Measurements from ENCODE around the gene GRAMD2A.
A peak's percentile ranks its signal among the peaks of the same experiment; 100 is the strongest.

Gene GRAMD2A

DNA sequence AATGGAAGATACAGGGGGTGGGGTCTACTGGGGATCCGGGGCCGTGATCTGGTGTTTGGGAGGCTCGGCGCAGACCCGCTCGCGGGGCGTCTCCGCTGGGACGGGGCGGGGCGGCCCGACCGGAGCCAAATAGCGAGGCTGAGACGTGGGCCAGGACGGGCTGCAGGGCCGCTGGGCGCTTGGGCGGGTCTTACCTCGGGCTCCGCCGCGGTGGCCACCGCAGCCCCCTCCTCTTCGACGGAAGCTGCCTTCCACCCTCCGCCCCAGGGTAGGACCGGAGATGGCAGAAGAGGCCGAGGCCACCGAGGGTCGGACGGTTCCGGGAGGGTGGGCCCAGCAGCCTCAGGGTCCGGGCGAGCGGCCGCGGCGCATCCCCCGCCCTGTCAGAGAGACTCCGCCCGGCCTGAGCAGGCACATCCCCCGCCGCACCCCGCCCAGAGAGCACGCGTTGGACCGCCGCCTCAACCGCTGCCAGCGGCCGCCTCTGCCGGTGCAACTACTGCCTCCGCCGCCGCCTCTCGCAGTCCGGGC lies 80.0 kb downstream of the GRAMD2A start:
- TF ChIP-seq, protein P1, sequence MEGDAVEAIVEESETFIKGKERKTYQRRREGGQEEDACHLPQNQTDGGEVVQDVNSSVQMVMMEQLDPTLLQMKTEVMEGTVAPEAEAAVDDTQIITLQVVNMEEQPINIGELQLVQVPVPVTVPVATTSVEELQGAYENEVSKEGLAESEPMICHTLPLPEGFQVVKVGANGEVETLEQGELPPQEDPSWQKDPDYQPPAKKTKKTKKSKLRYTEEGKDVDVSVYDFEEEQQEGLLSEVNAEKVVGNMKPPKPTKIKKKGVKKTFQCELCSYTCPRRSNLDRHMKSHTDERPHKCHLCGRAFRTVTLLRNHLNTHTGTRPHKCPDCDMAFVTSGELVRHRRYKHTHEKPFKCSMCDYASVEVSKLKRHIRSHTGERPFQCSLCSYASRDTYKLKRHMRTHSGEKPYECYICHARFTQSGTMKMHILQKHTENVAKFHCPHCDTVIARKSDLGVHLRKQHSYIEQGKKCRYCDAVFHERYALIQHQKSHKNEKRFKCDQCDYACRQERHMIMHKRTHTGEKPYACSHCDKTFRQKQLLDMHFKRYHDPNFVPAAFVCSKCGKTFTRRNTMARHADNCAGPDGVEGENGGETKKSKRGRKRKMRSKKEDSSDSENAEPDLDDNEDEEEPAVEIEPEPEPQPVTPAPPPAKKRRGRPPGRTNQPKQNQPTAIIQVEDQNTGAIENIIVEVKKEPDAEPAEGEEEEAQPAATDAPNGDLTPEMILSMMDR (IDR thresholded peaks at IDR 0.05; ENCODE audit: control insufficient read depth, insufficient read depth, low read depth, low read length, missing control alignments), result no peak
- H3K4me3 ChIP-seq (ENCODE audit: control insufficient read depth, low read depth, low read length), result peak overlapping the region; percentile 67
- DNase-seq (ENCODE audit: low read depth), result no peak

DNA sequence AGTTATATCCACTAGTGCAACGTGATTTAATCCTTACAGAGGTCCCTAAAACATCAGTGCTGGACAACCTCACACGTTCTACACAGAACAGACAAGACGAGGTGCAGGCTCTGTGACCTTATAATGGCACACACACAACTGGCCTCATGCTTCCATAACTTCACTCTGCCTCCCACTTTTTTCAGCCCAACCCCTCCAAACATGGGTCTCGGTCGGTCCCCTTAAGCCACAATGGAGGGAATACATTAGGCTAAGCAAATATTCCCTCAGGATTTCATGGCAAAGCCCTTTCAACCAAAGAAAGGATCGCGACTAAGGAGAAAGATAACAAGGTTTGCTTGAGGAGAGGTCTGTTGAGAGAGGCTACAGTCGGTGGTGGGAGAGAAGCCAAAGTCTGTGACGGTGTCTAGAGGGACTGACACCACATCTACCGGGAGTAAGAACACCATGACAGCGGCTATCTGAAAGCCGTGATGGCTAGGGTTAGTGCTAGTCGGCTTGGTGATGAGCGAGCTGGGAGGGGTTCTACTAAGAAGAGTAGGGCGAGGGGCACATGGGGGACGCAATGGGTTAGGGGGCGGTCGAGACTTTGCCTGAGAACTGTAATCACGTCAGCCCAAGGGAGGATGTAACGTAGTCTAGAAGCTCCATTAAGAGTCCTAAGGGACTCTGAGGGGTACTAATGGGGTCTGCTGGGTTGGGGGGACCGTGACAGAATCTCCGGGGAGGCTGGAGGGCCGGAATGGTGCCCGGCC lies 80.7 kb downstream of the GRAMD2A start:
- DNase-seq (ENCODE audit: low read depth), result no peak
- TF ChIP-seq, protein P1 (IDR thresholded peaks at IDR 0.05; ENCODE audit: control insufficient read depth, insufficient read depth, low read depth, low read length, missing control alignments), result no peak

DNA sequence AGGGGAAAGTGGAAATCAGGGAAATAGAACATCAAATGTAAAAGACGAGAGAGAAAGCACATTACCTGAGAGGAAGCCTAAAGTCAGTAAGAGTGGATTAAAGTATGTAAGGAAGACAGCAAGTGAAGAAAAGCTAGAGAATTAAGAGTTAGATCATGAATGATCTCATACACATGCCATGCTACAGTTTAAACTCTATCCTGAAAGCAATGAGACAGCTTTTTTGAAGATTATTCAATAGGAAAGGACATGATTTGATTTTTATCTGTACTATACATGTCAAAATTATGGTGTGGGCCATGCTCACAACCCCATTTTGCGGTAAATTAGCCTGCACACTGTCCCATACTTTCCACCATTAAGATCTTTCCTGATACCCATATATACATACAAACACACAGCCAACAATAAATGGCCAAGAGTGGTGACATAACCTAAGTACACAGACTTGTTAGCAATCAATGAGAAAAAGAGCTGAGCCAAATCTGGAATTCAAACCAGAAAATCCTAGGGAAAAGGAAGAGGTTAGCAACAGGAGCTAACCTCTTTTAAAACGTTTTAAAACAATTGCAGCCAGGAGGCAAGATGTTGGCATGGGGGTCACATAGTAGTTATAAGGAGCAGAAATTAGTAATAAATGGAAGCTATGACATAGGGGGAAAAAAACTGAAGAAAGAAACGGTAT lies 84.1 kb downstream of the GRAMD2A start:
- DNase-seq (ENCODE audit: low read depth), result no peak
- TF ChIP-seq, protein P1 (IDR thresholded peaks at IDR 0.05; ENCODE audit: control insufficient read depth, insufficient read depth, low read depth, low read length, missing control alignments), result no peak
- no peak overlapping the region for H3K4me3 ChIP-seq (ENCODE audit: control insufficient read depth, low read depth, low read length)

More for the DNA sequence above, 80.7 kb downstream of the GRAMD2A start:
- H3K4me3 ChIP-seq (ENCODE audit: control insufficient read depth, low read depth, low read length), result peak overlapping the region; percentile 67

DNA sequence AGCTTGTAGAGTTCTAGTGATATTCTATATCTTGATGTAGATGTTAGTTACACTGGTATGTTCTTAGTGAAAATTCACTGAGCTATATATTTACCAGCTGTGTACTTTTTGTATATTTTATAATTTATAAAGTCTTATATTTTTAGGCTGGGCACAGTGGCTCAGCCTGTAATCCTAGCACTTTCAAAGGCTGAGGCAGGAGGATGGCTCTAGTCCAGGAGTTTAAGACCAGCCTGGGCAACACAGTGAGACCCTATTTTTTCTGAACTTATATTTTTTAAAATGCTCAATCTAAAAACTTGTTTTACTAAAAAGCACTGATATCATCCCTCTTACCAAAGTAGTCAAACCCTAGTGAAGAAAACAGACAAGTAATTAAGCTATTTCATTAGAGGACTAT lies 84.8 kb downstream of the GRAMD2A start:
- TF ChIP-seq, protein P1 (IDR thresholded peaks at IDR 0.05; ENCODE audit: control insufficient read depth, insufficient read depth, low read depth, low read length, missing control alignments), result no peak
- no peak overlapping the region for H3K4me3 ChIP-seq (ENCODE audit: control insufficient read depth, low read depth, low read length)
- DNase-seq (ENCODE audit: low read depth), result no peak

DNA sequence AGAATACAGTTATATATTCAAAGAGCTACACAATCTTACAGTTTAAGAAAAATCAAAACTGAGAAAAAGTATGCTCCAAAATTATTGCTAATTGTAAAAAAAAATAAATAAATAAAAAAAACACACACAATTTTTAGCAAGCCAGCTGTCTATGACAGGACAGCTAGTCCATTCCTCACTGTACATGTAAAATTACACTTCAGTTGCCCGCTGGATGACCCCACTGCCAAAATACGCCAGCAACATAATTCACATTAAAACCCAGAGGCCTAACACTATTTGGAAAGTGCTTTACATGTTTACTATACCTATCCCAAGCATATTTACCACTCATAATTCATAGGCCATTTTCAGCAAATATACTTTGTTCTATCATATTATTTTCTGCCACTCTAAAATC lies 85.5 kb downstream of the GRAMD2A start:
- TF ChIP-seq, protein P1 (IDR thresholded peaks at IDR 0.05; ENCODE audit: control insufficient read depth, insufficient read depth, low read depth, low read length, missing control alignments), result no peak
- H3K4me3 ChIP-seq (ENCODE audit: control insufficient read depth, low read depth, low read length), result no peak overlapping the region

DNA sequence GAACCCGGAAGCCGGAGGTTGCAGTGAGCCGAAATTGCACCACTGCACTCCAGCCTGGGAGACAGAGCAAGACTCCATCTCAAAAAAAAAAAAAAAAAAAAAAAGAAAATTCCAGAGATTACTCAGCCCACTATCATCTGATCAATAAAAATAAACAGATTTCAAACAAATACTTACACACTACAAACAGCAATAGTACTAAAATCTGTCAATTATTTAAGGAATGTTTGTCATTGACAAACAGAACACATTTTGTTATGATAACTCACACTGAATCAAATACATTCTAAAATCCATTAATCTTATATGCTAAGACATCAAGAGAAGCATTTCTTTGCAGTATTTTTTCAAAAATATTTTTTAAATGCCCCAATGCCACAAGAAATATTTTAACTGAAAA lies 87.2 kb downstream of the GRAMD2A start:
- no peak overlapping the region for H3K4me3 ChIP-seq (ENCODE audit: control insufficient read depth, low read depth, low read length)
- no peak for DNase-seq (ENCODE audit: low read depth)
- TF ChIP-seq, protein P1 (IDR thresholded peaks at IDR 0.05; ENCODE audit: control insufficient read depth, insufficient read depth, low read depth, low read length, missing control alignments), result no peak

More for the DNA sequence above, 85.5 kb downstream of the GRAMD2A start:
- DNase-seq (ENCODE audit: low read depth), result no peak

Measured in AG09309 (cell line).